Measurements from ENCODE around the gene KCNT1.

Gene KCNT1

GRCh38 chr9:135769489-135770202 is 67.7 kb downstream of the KCNT1 start:
- DNase-seq: no peak

GRCh38 chr9:135770203-135770535 is 68.2 kb downstream of the KCNT1 start:
- DNase-seq: no peak

GRCh38 chr9:135770771-135771170 is 68.8 kb downstream of the KCNT1 start:
- DNase-seq: no peak

GRCh38 chr9:135771401-135772051 is 69.5 kb downstream of the KCNT1 start:
- DNase-seq: no peak

DNA sequence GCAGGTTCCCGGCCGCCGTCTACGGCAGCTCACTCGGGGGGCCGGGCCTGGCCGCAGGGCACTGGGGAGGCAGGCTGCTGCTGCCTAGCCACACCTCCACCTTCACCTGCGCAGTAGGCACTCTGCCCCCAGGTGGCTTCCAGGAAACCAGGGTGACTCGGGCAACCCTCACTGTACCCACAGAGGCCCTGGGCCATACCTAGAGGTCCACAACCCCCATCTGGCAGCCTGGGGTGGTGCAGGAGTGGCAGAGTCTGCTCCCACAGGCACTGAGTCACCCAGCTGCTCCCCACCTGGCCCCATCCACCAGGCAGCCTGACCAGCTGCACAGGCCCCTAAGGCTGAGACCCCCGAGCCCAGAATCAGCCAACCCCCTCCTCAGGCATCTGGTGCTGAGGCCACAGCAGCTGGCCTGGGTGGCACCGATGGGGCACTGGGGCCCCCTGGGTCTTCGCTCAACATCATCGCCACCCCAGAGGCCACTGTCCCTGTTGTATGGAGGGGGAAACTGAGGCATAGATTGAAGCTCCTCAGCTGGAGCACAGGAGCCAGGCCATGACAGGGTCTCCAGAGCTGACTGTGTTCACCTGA is 70.2 kb downstream of the KCNT1 start:
- DNase-seq: no peak

DNA sequence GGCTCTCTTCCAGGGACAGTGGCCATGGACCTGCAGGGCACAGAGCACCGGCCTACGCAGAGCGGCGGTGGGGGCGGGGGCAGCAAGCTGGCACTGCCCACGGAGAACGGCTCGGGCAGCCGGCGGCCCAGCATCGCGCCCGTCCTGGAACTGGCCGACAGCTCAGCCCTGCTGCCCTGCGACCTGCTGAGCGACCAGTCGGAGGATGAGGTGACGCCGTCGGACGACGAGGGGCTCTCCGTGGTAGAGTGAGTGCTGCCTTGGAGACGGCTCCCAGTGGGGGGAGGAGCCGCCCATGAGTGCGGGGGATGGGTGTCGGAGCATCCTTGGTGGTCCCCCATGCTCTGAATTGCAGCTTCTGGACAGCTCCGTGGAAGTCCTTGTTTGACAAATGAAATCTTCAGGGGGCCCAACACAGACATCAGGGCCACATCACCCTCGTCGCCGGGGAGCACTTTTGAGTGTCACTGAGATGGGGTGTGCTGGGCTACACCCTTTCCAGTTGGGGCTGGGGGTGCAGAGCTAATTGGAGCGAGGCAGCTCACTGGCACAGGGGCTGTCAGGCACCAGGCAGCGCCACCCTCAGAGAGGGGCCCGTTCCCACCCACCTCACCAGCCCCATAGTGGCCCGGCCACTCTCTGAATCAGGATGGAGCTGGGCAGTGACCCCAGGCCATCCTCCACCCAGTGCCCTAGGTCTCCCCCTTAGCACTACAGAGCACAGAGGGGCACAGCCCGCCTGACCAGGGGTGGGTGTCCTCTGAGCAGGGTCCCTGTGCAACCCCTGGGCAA is 70.9 kb downstream of the KCNT1 start:
- no peak for DNase-seq

- no peak for DNase-seq
Measured at GRCh38 chr9:135773530-135774238, 71.7 kb downstream of the KCNT1 start.

GRCh38 chr9:135774239-135774747 is 72.3 kb downstream of the KCNT1 start:
- DNase-seq: no peak

DNA sequence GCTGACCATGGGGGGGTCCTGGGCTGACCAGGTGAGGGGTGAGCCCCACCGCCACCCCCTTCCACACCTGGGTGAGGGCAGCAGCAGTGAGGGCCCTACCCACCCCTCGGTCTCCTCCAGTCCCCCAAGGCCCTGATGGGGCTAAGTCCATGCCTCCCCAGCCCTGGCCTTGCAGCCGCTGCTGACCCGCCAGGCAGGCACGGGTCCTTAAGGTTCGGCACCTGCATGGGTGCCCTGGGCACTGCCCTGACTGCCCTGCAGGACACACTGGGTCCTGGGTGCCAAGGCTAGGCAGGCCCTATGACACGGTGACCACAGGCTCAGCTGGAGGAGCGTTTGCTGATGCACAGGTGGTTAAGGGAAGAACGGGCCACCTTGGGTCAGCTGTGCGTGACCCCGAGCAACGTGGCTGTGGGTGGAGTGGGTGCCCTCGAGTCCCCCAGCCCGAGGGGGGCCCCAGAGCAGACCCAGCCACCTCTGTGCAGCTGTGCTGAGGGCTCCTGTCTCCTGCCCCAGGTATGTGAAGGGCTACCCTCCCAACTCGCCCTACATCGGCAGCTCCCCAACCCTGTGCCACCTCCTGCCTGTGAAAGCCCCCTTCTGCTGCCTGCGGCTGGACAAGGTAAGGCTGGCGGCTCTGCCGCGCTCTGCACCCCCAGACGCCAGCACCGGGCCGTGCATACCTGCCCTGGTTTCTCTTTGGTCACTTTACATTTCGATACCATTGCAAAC is 73.0 kb downstream of the KCNT1 start:
- DNase-seq: no peak

- DNase-seq: no peak
Measured at GRCh38 chr9:135775911-135776310, 73.9 kb downstream of the KCNT1 start.

DNA sequence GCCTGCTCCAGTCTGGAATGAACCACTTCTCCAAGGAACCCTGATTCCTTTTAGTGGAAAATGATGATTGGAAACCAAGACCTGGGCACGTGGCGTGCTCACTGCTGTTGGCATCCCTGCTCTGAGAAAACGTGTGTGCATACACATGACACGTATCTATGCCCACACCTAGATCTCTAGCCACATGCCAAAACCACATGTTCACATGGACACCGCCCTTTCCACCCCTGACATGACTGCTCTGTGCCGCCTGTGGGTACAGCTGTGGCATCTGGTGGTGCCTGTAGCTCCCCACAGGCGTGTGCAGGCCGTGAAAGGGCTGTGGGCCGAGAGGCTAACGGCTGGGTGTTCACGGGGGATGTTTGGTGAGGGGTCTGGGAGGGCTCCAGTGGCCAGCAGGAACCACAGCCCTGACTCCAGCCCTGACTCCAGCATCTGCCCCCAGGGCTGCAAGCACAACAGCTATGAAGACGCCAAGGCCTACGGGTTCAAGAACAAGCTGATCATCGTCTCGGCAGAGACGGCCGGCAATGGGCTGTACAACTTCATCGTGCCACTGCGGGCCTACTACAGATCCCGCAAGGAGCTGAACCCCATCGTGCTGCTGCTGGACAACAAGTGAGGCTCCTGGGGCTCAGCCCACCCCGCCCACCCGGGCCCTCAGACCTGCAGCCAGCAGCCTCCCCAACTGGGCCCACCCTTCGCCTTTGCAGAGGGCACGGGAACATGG is 75.1 kb downstream of the KCNT1 start:
- DNase-seq: no peak

GRCh38 chr9:135777623-135778177 is 75.7 kb downstream of the KCNT1 start:
- DNase-seq: no peak

GRCh38 chr9:135778421-135778820 is 76.4 kb downstream of the KCNT1 start:
- DNase-seq: no peak

- DNase-seq: no peak
Measured at GRCh38 chr9:135779571-135779970, 77.6 kb downstream of the KCNT1 start.

GRCh38 chr9:135780086-135780485 is 78.1 kb downstream of the KCNT1 start:
- DNase-seq: no peak

DNA sequence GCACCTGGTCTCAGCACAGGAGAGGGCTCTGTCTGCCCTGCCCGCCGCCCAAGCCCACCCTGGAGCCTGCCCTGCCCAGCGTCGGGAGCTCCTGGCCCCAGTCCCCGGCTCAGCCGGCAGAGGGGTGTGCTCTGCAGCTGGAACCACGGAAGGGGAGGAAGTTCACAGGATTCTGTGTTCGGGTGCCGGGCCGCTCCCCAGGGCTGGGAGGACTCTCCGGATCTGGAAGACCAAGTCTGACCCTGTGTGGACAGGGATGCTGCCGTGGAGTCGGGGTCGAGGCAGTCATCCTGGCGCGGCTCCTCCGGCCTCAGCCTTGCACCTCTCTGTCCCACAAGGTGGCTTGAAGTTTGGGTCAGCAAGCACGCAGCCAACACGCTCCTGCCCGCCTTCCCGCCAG is 78.6 kb downstream of the KCNT1 start:
- DNase-seq: no peak

- no peak for DNase-seq
Measured at GRCh38 chr9:135782946-135783345, 81.0 kb downstream of the KCNT1 start.

DNA sequence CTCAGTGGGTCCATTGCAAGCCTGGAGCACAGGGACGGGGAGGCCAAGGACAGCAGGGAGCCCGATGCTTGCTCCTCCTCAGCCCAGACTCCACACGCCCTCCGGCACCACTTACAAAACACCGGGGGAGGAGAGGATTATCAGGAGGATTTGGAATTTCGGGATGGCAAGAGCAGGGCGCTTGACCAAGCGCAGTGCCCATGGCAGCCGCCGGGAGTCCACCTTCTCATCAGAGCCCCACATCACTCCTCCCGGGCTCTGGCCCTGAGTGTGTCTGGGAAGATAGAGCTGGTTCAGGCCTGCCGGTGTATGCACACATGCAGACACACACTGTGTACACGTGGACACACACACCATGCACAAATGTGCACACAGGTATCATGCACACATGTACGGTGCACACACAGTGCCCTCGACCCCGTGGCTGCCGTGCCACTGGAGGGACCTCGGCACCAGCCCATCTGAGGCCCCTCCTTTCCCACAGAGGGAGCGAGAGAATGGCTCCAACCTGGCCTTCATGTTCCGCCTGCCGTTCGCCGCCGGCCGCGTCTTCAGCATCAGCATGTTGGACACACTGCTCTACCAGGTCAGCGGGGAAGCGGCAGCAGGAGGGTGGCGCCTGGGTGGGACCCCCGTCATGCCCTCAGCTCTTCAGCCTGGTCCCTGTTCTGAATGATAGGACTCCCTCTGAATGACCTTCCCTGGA is 81.7 kb downstream of the KCNT1 start:
- DNase-seq: no peak

- DNase-seq: no peak
Measured at GRCh38 chr9:135785013-135785575, 83.1 kb downstream of the KCNT1 start.

GRCh38 chr9:135786146-135786690 is 84.2 kb downstream of the KCNT1 start:
- no peak for DNase-seq

All from activated CD4-positive, alpha-beta T cell treated with anti-CD3 and anti-CD28 coated beads, Interleukin-10, Interleukin-2, amounts not matched to agents 100 ng/mL and 50 ng/mL, durations not matched to agents 16 hours and 8 hours (primary cell).